ENCODE results near the gene SPATA1. TPM values are rescaled to one million over a fixed set of nuclear protein-coding genes. Genes with fewer than 3 reads are reported as not detected.

The SPATA1 gene
- total and polyA plus RNA-seq, 2 of the 13 experiments (the other 11 are each of a cell fraction or from before 2014, with no cell fraction given), result 0.70 to 1.4 TPM

DNA sequence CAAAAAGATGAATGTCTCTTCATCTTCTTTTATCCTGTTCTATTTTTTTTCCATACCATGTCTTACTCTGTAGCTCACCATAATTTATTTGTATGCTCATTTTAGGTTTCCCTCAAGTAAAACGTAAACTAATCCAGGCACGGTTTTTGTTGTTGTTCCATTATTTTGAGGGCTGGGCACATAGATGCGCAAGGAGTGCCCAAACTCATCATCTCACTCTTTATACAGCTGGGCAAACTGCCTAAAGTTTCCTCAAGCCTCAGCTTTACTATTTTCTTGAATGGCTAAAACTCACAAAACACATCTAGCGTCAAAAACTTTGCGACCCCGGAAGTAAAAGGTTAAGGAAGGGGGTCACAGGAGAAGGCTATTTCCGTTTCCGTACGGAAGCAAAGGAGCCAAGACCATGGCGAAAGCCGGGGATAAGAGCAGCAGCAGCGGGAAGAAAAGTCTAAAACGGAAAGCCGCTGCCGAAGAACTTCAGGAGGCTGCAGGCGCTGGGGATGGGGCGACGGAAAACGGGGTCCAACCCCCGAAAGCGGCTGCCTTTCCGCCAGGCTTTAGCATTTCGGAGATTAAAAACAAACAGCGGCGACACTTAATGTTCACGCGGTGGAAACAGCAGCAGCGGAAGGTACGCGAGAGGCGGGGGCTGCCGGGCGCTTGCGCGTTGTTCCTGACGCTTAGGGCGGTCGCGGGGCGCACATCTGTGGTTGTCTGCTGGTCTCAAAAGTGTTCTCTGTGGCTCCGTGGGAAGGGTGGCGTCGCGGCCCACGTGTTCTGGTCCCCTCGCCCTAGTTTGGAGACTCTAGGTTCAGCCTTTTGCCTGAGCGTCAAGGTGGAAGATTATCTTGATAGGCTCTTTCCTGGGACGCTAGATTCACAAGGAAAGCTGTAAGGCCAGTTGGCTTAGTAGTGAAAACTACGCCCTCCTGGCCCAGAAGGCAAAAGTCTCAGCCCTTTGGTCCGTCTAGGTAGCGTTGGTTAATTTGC is 27.0 kb upstream of the SPATA1 start, which contains the start of gene RPF1:
RPF1 (plus strand) TSS at position 391 of the 993 bp plus-strand sequence; CDS start at position 407, 16 bp downstream.
- POLR2A ChIA-PET, result interaction anchor here (0.8 to 3.5 kb wide), 5 partner anchors 13 to 95 kb away, joined by 3 to 22 read pairs (median 4); partner anchors contain the start of genes CTBS, GNG5 and SPATA1
- peak; percentile 82 for DNase-seq (ENCODE audit: low spot score)
- TF ChIP-seq DMAP1 (CRISPR knock-in tag; IDR thresholded peaks at IDR 0.05) (peak; percentile 95; the same call in 1 of the 2 replicates), ZNF501 (CRISPR knock-in tag; IDR thresholded peaks at IDR 0.05) (peak; percentile 69), ZNF782 (CRISPR knock-in tag; IDR thresholded peaks at IDR 0.05; ENCODE audit: borderline replicate concordance) (peak; percentile 38; the same call in 1 of the 2 replicates), NFE2L2 (IDR thresholded peaks at IDR 0.05; ENCODE audit: low read length) (no peak), MIXL1 (CRISPR knock-in tag; IDR thresholded peaks at IDR 0.05) (peak; percentile 38; the same call in 1 of the 2 replicates), KLF15 (CRISPR knock-in tag; IDR thresholded peaks at IDR 0.05; ENCODE audit: borderline replicate concordance) (peak; percentile 73; the same call in 1 of the 2 replicates), POLR2A (IDR thresholded peaks at IDR 0.05; ENCODE audit: insufficient read depth in 1 of 2, low read depth in 2 of 2, low read length in 2 of 2) (peak; percentile 58 to 84), ZFP37 (CRISPR knock-in tag; IDR thresholded peaks at IDR 0.05; ENCODE audit: borderline replicate concordance) (no peak), HIVEP1 (CRISPR knock-in tag; IDR thresholded peaks at IDR 0.05) (peak; percentile 50), NR2F2 (IDR thresholded peaks at IDR 0.05; ENCODE audit: borderline replicate concordance, low read depth) (peak; percentile 39; the same call in 1 of the 2 replicates), KAT7 (CRISPR knock-in tag; IDR thresholded peaks at IDR 0.05; ENCODE audit: borderline replicate concordance) (peak; percentile 75; the same call in 1 of the 2 replicates), DR1 (CRISPR knock-in tag; IDR thresholded peaks at IDR 0.05) (no peak)
- TF ChIP-seq, protein P1, sequence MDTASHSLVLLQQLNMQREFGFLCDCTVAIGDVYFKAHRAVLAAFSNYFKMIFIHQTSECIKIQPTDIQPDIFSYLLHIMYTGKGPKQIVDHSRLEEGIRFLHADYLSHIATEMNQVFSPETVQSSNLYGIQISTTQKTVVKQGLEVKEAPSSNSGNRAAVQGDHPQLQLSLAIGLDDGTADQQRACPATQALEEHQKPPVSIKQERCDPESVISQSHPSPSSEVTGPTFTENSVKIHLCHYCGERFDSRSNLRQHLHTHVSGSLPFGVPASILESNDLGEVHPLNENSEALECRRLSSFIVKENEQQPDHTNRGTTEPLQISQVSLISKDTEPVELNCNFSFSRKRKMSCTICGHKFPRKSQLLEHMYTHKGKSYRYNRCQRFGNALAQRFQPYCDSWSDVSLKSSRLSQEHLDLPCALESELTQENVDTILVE (CRISPR knock-in tag; IDR thresholded peaks at IDR 0.05), result 0 out of 2 replicates have a peak, but pooled peaks have one; percentile 50
- TF ChIP-seq, protein P2, sequence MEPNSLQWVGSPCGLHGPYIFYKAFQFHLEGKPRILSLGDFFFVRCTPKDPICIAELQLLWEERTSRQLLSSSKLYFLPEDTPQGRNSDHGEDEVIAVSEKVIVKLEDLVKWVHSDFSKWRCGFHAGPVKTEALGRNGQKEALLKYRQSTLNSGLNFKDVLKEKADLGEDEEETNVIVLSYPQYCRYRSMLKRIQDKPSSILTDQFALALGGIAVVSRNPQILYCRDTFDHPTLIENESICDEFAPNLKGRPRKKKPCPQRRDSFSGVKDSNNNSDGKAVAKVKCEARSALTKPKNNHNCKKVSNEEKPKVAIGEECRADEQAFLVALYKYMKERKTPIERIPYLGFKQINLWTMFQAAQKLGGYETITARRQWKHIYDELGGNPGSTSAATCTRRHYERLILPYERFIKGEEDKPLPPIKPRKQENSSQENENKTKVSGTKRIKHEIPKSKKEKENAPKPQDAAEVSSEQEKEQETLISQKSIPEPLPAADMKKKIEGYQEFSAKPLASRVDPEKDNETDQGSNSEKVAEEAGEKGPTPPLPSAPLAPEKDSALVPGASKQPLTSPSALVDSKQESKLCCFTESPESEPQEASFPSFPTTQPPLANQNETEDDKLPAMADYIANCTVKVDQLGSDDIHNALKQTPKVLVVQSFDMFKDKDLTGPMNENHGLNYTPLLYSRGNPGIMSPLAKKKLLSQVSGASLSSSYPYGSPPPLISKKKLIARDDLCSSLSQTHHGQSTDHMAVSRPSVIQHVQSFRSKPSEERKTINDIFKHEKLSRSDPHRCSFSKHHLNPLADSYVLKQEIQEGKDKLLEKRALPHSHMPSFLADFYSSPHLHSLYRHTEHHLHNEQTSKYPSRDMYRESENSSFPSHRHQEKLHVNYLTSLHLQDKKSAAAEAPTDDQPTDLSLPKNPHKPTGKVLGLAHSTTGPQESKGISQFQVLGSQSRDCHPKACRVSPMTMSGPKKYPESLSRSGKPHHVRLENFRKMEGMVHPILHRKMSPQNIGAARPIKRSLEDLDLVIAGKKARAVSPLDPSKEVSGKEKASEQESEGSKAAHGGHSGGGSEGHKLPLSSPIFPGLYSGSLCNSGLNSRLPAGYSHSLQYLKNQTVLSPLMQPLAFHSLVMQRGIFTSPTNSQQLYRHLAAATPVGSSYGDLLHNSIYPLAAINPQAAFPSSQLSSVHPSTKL (CRISPR knock-in tag; IDR thresholded peaks at IDR 0.05), result peak; percentile 44; the same call in 1 of the 2 replicates

More for the DNA sequence above, 27.0 kb upstream of the SPATA1 start, which contains the start of gene RPF1:
- peaks cover 20% of the 10 kb centered on the region for H3K4me1 ChIP-seq (ENCODE audit: insufficient read depth, low read length)
- H3K4me3 ChIP-seq (replicated peaks in 1 of 3; ENCODE audit: insufficient read depth in 1 of 3, low read depth in 2 of 3, low read length in 3 of 3), result peak within 1 kb of the TSS; percentile 82 to 94 (median 93)
- H2AFZ ChIP-seq (ENCODE audit: low read length), result peak within 1 kb of the TSS; percentile 98
- H3K27ac ChIP-seq (ENCODE audit: extremely low read length, insufficient read depth, low read length), result peak within 1 kb of the TSS; percentile 86
- peak; percentile 99 for ATAC-seq
- H3K9ac ChIP-seq (ENCODE audit: insufficient read depth, low read depth, low read length), result peak within 1 kb of the TSS; percentile 83
- no peaks in the 10 kb centered on the region; a peak in 1 of 5 replicates for H3K27me3 ChIP-seq (ENCODE audit: control insufficient read depth in 1 of 2, insufficient read depth in 2 of 2, low read length in 2 of 2)
- BruUV-seq (replicated peaks), result TSS peak; percentile 88
- H3K36me3 ChIP-seq (replicated peaks in 1 of 2; ENCODE audit: control insufficient read depth in 1 of 2, insufficient read depth in 2 of 2, low read length in 2 of 2), result peaks cover 0 to 13% of the 10 kb centered on the region in 2 experiments; a peak in 4 of 5 replicates
- H3K4me2 ChIP-seq (ENCODE audit: low read depth, low read length), result peak within 1 kb of the TSS; percentile 76
- 5% methylated on average over 29 of the region's 51 CpGs for WGBS (ENCODE audit: low lambda C conversion rate)
- H3K79me2 ChIP-seq (ENCODE audit: insufficient read depth, low read length), result peaks cover 23% of the 10 kb centered on the region
- H4K20me1 ChIP-seq (ENCODE audit: insufficient read depth, low read length), result 0 out of 2 replicates have a peak, but pooled peaks cover 2% of the 10 kb centered on the region
- H3K9me3 ChIP-seq (ENCODE audit: low read length), result peaks cover 14% of the 10 kb centered on the region
- CTCF ChIA-PET (ENCODE audit: low intra/inter-chr PET ratio, low total read pairs), result no interaction called here
- in situ Hi-C loops (cut with HindIII; ENCODE audit: extremely low pct_ligation_motif_present, low pct_unique_long_range_greater_than_20kb), result no loop called here
- FAIRE-seq, result peak; percentile 74
- intact Hi-C loops (cut with micrococcal nuclease; ENCODE audit: unreplicated experiment), result loop anchor here (1.0 to 10.0 kb wide), 2 partner anchors 62 to 404 kb away; no protein-coding TSS in a partner anchor
